HCT116 (cell line): ENCODE measurements around the gene RAB29. TPM values are rescaled to one million over a fixed set of nuclear protein-coding genes. Genes with fewer than 3 reads are reported as not detected.

Experiments used
- ATAC-seq: fragments of 200-7000 bp; cut with Tn5 transposase; 2 replicates; pipeline ENCODE4 v1.9.1; 2020; ENCODE audit warnings: mild to moderate bottlenecking, moderate library complexity
- BruUV-seq: library from RNA; stranded (reverse); fragments of 400-500 nt; replicated peaks from 2 replicates; lab custom pipeline; 2021; lab: Mats Ljungman, UMichigan
- CTCF ChIA-PET: fragments of 300-600 bp; sonication (Branson Sonifier 250); formaldehyde crosslinking; loops from one replicate; lab custom pipeline; 2021; ENCODE audit warnings: antibody characterized with exemption; lab: Charles Lee
- POLR2A ChIA-PET: fragments of 300-600, 350-600 bp; sonication (Branson Sonifier 250); formaldehyde crosslinking; loops from one replicate; lab custom pipeline; 2021; ENCODE audit warnings: antibody characterized with exemption; lab: Charles Lee
- RAD21 ChIA-PET, 2 experiments: fragments of 300-600 bp; sonication (Branson Sonifier 250); formaldehyde crosslinking; loops; one replicate each; lab custom pipeline; 2023; ENCODE audit warnings: low total read pairs in 2 of 2; ENCODE audit not compliant: uncharacterized antibody in 2 of 2, unreplicated experiment in 2 of 2, low non-redundant PET in 1 of 2; lab: Charles Lee
- DNase-seq: peaks from one replicate; pipeline ENCODE4 v3.0.0-alpha.2; 2010; ENCODE audit warnings: low read depth, low spot score
- H2AFZ ChIP-seq: fragments of 200-600 bp; shearing (Covaris generic), sonication (generic); 2 replicates; pipeline ENCODE4 v1.6.1; 2017; ENCODE audit warnings: low read depth, mixed run types, mixed read lengths, antibody characterized with exemption, low read length; ENCODE audit not compliant: poor library complexity, severe bottlenecking
- H3K27ac ChIP-seq: 2 replicates; pipeline ENCODE4 v1.5.1; 2012; ENCODE audit warnings: low read depth, low read length
- H3K27me3 ChIP-seq: fragments of 200-600 bp; sonication (generic); 2 replicates; pipeline ENCODE4 v1.6.1; 2016; ENCODE audit warnings: mixed run types, low read length, mixed read lengths; ENCODE audit not compliant: insufficient read depth
- H3K36me3 ChIP-seq, 2 experiments: fragments of 200-500 bp in 1 of 2; fragments of 200-600 bp in 1 of 2; sonication (Bioruptor generic) in 1 of 2; sonication (generic) in 1 of 2; 2 replicates each; pipeline versions ENCODE4 v1.5.1 to v1.6.1; 2014 to 2016; ENCODE audit warnings: low read length in 2 of 2, inconsistent platforms in 1 of 2, mixed read lengths in 1 of 2, mixed run types in 1 of 2; ENCODE audit not compliant: insufficient read depth in 2 of 2, control insufficient read depth in 1 of 2
- H3K4me1 ChIP-seq, 2 experiments: fragments of 200-600 bp in 1 of 2; sonication (generic) in 1 of 2; 2 replicates each; pipeline versions ENCODE4 v1.5.1 to v1.6.1; 2012 to 2017; ENCODE audit warnings: low read length in 2 of 2, inconsistent platforms in 1 of 2, mild to moderate bottlenecking in 1 of 2, mixed read lengths in 1 of 2, mixed run types in 1 of 2, moderate library complexity in 1 of 2; ENCODE audit not compliant: insufficient read depth in 2 of 2, control insufficient read depth in 1 of 2
- H3K4me2 ChIP-seq: fragments of 200-600 bp; sonication (generic); 2 replicates; pipeline ENCODE4 v1.6.1; 2017; ENCODE audit warnings: mixed run types, low read length, mixed read lengths
- H3K4me3 ChIP-seq, 2 experiments: fragments of 200-600 bp in 1 of 2; sonication (generic) in 1 of 2; replicated peaks in 1 of 2; 2 replicates each; pipeline ENCODE4 v1.5.1; 2011 to 2016; ENCODE audit warnings: low read length in 2 of 2, control low read depth in 1 of 2, low read depth in 1 of 2, mild to moderate bottlenecking in 1 of 2, mixed read lengths in 1 of 2, mixed run types in 1 of 2
- H3K79me2 ChIP-seq: fragments of 200-600 bp; sonication (generic); 2 replicates; pipeline ENCODE4 v1.6.1; 2017; ENCODE audit warnings: mild to moderate bottlenecking, mixed run types, low read length, moderate library complexity, mixed read lengths; ENCODE audit not compliant: insufficient read depth
- H3K9ac ChIP-seq: fragments of 200-600 bp; sonication (generic); 2 replicates; pipeline ENCODE4 v1.6.1; 2016; ENCODE audit warnings: low read length, mixed read lengths
- H3K9me2 ChIP-seq: fragments of 200-600 bp; sonication (generic), shearing (Covaris generic); 2 replicates; pipeline ENCODE4 v1.6.1; 2017; ENCODE audit warnings: mixed run types, mild to moderate bottlenecking, moderate library complexity; ENCODE audit not compliant: insufficient read depth
- H3K9me3 ChIP-seq, 2 experiments: fragments of 200-500 bp in 1 of 2; fragments of 200-600 bp in 1 of 2; sonication (Bioruptor generic) in 1 of 2; sonication (generic) in 1 of 2; 2 replicates each; pipeline ENCODE4 v1.6.1; 2014 to 2017; ENCODE audit warnings: low read length in 2 of 2, mixed read lengths in 2 of 2, inconsistent platforms in 1 of 2, low read depth in 1 of 2, mild to moderate bottlenecking in 1 of 2, mixed run types in 1 of 2, moderate library complexity in 1 of 2; ENCODE audit not compliant: control insufficient read depth in 1 of 2, insufficient read depth in 1 of 2
- H4K20me1 ChIP-seq: fragments of 200-600 bp; sonication (generic), shearing (Covaris generic); 2 replicates; pipeline ENCODE4 v1.6.1; 2017; ENCODE audit warnings: mixed run types, mild to moderate bottlenecking, moderate library complexity; ENCODE audit not compliant: insufficient read depth
- ATF3 ChIP-seq: IDR thresholded peaks from 2 replicates; pipeline ENCODE4 v1.6.1; 2012
- CBX3 ChIP-seq: IDR thresholded peaks from 2 replicates; pipeline ENCODE4 v1.6.1; 2012; ENCODE audit warnings: low read depth
- CTCF ChIP-seq, 3 experiments: fragments of 200-600 bp in 1 of 3; sonication (generic) in 1 of 3; IDR thresholded peaks in 2 of 3; conservative IDR thresholded peaks in 1 of 3; 2 replicates each; pipeline ENCODE4 v1.5.1; 2012 to 2017; ENCODE audit warnings: low read depth in 2 of 3, low read length in 2 of 3, antibody characterized with exemption in 1 of 3, borderline replicate concordance in 1 of 3, control low read depth in 1 of 3, mild to moderate bottlenecking in 1 of 3, mixed read lengths in 1 of 3, mixed run types in 1 of 3, moderate library complexity in 1 of 3; ENCODE audit not compliant: insufficient read depth in 1 of 3
- EGR1 ChIP-seq: IDR thresholded peaks from 2 replicates; pipeline ENCODE4 v1.6.1; 2012; ENCODE audit warnings: low read depth
- ELF1 ChIP-seq: IDR thresholded peaks from 2 replicates; pipeline ENCODE4 v1.6.1; 2012; ENCODE audit warnings: low read depth, borderline replicate concordance
- EZH2 ChIP-seq: fragments of 200-600 bp; sonication (generic); IDR thresholded peaks from 2 replicates; pipeline ENCODE4 v1.6.1; 2017; ENCODE audit warnings: antibody characterized with exemption, mixed run types
- FOSL1 ChIP-seq: IDR thresholded peaks from 2 replicates; pipeline ENCODE4 v1.6.1; 2012; ENCODE audit warnings: low read depth
- JUND ChIP-seq: IDR thresholded peaks from 2 replicates; pipeline ENCODE4 v1.6.1; 2012
- MAX ChIP-seq: IDR thresholded peaks from 2 replicates; pipeline ENCODE4 v1.6.1; 2012
- POLR2A ChIP-seq: IDR thresholded peaks from 2 replicates; pipeline ENCODE4 v1.7.0; 2011; ENCODE audit warnings: borderline replicate concordance; ENCODE audit not compliant: insufficient read depth, insufficient read length; ENCODE audit errors: extremely low read depth
- RAD21 ChIP-seq: IDR thresholded peaks from 2 replicates; pipeline ENCODE4 v1.6.1; 2012; ENCODE audit warnings: low read depth, mild to moderate bottlenecking
- REST ChIP-seq: IDR thresholded peaks from 2 replicates; pipeline ENCODE4 v1.6.1; 2012; ENCODE audit warnings: low read depth
- SIN3A ChIP-seq: IDR thresholded peaks from 2 replicates; pipeline ENCODE4 v1.6.1; 2012; ENCODE audit warnings: low read depth
- SRF ChIP-seq: IDR thresholded peaks from 2 replicates; pipeline ENCODE4 v1.6.1; 2012; ENCODE audit warnings: low read depth
- YY1 ChIP-seq: IDR thresholded peaks from 2 replicates; pipeline ENCODE4 v1.6.1; 2011; ENCODE audit warnings: low read length, low read depth, moderate library complexity, mild to moderate bottlenecking; ENCODE audit not compliant: insufficient replicate concordance; ENCODE audit errors: extremely low read depth
- ZBTB33 ChIP-seq: IDR thresholded peaks from 2 replicates; pipeline ENCODE4 v1.6.1; 2011; ENCODE audit warnings: mild to moderate bottlenecking, low read length, moderate library complexity; ENCODE audit not compliant: insufficient replicate concordance; ENCODE audit errors: extremely low read depth
- ZFX ChIP-seq: fragments of 450-650 bp; IDR thresholded peaks from 2 replicates; pipeline ENCODE4 v1.6.1; 2017
- intact Hi-C: fragments of 100-400 bp; cut with micrococcal nuclease; formaldehyde crosslinking; loops from 2 replicates; pipeline ENCODE4 v1.10.0; 2022
- total RNA-seq: library from RNA; stranded (reverse); gene quantifications from one replicate; pipeline ENCODE4 v1.2.1, GENCODE V29; 2021; ENCODE audit not compliant: unreplicated experiment

RAB29 gene
- total RNA-seq, 1 experiment from 2014 or later, result 17.7 TPM

GRCh38 chr1:205822397-205822796 lies 47.1 kb upstream of the RAB29 start:
- BruUV-seq, result no TSS peak
- intact Hi-C loops, result no loop called here
- Histone ChIP-seq H3K4me3 (no peak overlapping the region), H3K4me2 (no peak overlapping the region), H2AFZ (no peak overlapping the region), H3K9ac (no peak overlapping the region), H3K4me1 (peaks cover 0 to 2% of the 10 kb centered on the region in 2 experiments; a peak in 1 of 4 replicates), H3K9me3 (no peaks in the 10 kb centered on the region), H3K27ac (no peak overlapping the region), H3K9me2 (no peaks in the 10 kb centered on the region), H3K27me3 (peaks cover 10% of the 10 kb centered on the region; the same call in 1 of the 2 replicates), H4K20me1 (no peaks in the 10 kb centered on the region), H3K79me2 (no peaks in the 10 kb centered on the region; the same call in 1 of the 2 replicates), H3K36me3 (no peaks in the 10 kb centered on the region)
- no peak for DNase-seq
- ChIA-PET POLR2A (no interaction called here), CTCF (no interaction called here), RAD21 (no interaction called here)
- ATAC-seq, result no peak
- no peak for TF ChIP-seq REST
- no peak for TF ChIP-seq ZFX
- TF ChIP-seq ELF1, result no peak
- no peak for TF ChIP-seq YY1
- no peak for TF ChIP-seq SIN3A
- no peak for TF ChIP-seq CBX3
- no peak for TF ChIP-seq SRF
- TF ChIP-seq POLR2A, result no peak
- no peak for TF ChIP-seq RAD21
- no peak for TF ChIP-seq CTCF (IDR thresholded peaks at IDR 0.05 in 2 of 3, conservative IDR thresholded peaks at IDR 0.05 in 1 of 3; ENCODE audit: borderline replicate concordance in 1 of 3, insufficient read depth in 1 of 3, low read depth in 2 of 3, low read length in 2 of 3)
- TF ChIP-seq ATF3, result no peak
- TF ChIP-seq FOSL1, result no peak
- no peak for TF ChIP-seq EGR1
- TF ChIP-seq EZH2, result no peak
- no peak for TF ChIP-seq JUND
- TF ChIP-seq ZBTB33, result no peak
- TF ChIP-seq MAX, result no peak
